ENCODE data around the gene EOLA2.
"Not testable (repeated sequence)": the region's sequence is repeated elsewhere in the genome, so short reads cannot be mapped to it uniquely, and the experiment has no call there.

EOLA2 gene

GRCh38 chrX:149898554-149898953, 39.7 kb downstream of the EOLA2 start:
- no peak overlapping the region for H3K4me2 ChIP-seq (ENCODE audit: low read length)
- H3K79me1 ChIP-seq (ENCODE audit: low read length) = no peaks in the 10 kb centered on the region
- H3K4ac ChIP-seq (ENCODE audit: low read depth, low read length) = no peak overlapping the region
- no peak overlapping the region for H2BK12ac ChIP-seq (ENCODE audit: low read length)
- H4K91ac ChIP-seq (ENCODE audit: low read depth, low read length) = no peak overlapping the region
- H4K8ac ChIP-seq (ENCODE audit: low read depth, low read length) = no peak overlapping the region
- no peak overlapping the region for H2BK5ac ChIP-seq (ENCODE audit: low read depth, low read length, poor library complexity)
- H3K9me3 ChIP-seq (ENCODE audit: insufficient read depth, low read depth, low read length) = no peaks in the 10 kb centered on the region
- no CpG with 5 or more reads among the region's 1 CpG for WGBS (ENCODE audit: extremely low coverage, insufficient coverage, insufficient read length)
- no peak overlapping the region for H3K23ac ChIP-seq (ENCODE audit: low read length)
- no peak overlapping the region for H3K18ac ChIP-seq (ENCODE audit: low read length)
- H3K9ac ChIP-seq (ENCODE audit: low read length) = no peak overlapping the region
- H3K4me1 ChIP-seq (ENCODE audit: control insufficient read depth in 1 of 2, insufficient read depth in 2 of 2, low read length in 2 of 2) = no peaks in the 10 kb centered on the region
- H2AFZ ChIP-seq (ENCODE audit: insufficient read depth, low read length, poor library complexity) = no peak overlapping the region
- no peak overlapping the region for H3K14ac ChIP-seq (ENCODE audit: low read length)
- no peak overlapping the region for H2AK5ac ChIP-seq (ENCODE audit: low read length)
- no peaks in the 10 kb centered on the region for H3K36me3 ChIP-seq (ENCODE audit: control insufficient read depth in 1 of 2, insufficient read depth in 2 of 2, low read length in 2 of 2)
- no peak overlapping the region for H3K4me3 ChIP-seq (ENCODE audit: low read depth, low read length)
- H4K12ac ChIP-seq (ENCODE audit: low read depth, low read length) = no peak overlapping the region
- H2BK120ac ChIP-seq (ENCODE audit: insufficient read depth, low read length, poor library complexity) = no peak overlapping the region
- DNase-seq = no peak
- no peaks in the 10 kb centered on the region for H3K27me3 ChIP-seq (ENCODE audit: insufficient read depth, low read length)
- no peak overlapping the region for H3K27ac ChIP-seq (ENCODE audit: low read depth, low read length)
- no peaks in the 10 kb centered on the region for H3K79me2 ChIP-seq (ENCODE audit: control insufficient read depth, insufficient read depth, low read length, poor library complexity)

DNA sequence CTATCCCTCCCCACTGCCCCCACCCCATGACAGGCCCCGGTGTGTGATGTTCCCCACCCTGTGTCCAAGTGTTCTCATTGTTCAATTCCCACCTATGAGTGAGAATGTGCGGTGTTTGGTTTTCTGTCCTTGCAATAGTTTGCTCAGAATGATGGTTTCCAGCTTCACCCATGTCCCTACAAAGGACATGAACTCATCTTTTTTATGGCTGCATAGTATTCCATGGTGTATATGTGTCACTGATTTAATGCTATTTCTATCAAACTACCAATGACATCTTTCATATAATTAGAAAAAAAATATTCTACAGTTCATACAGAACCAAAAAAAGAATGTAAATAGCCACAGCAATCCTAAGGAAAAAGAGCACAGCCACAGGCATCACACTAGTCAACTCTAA, 47.5 kb downstream of the EOLA2 start:
- WGBS (ENCODE audit: extremely low coverage, insufficient coverage, insufficient read length) = no CpG with 5 or more reads among the region's 2 CpGs
- not testable (repeated sequence) for H3K27me3 ChIP-seq (ENCODE audit: insufficient read depth, low read length); H3K9me3 ChIP-seq (ENCODE audit: insufficient read depth, low read depth, low read length); H4K8ac ChIP-seq (ENCODE audit: low read depth, low read length); H3K27ac ChIP-seq (ENCODE audit: low read depth, low read length); H3K23ac ChIP-seq (ENCODE audit: low read length); H3K4me3 ChIP-seq (ENCODE audit: low read depth, low read length); H3K9ac ChIP-seq (ENCODE audit: low read length); H2BK12ac ChIP-seq (ENCODE audit: low read length); H2AFZ ChIP-seq (ENCODE audit: insufficient read depth, low read length, poor library complexity); DNase-seq; H2BK120ac ChIP-seq (ENCODE audit: insufficient read depth, low read length, poor library complexity); H3K79me1 ChIP-seq (ENCODE audit: low read length); H4K12ac ChIP-seq (ENCODE audit: low read depth, low read length); H3K4me1 ChIP-seq (ENCODE audit: control insufficient read depth in 1 of 2, insufficient read depth in 2 of 2, low read length in 2 of 2); H2AK5ac ChIP-seq (ENCODE audit: low read length); H3K79me2 ChIP-seq (ENCODE audit: control insufficient read depth, insufficient read depth, low read length, poor library complexity); H3K14ac ChIP-seq (ENCODE audit: low read length); H2BK5ac ChIP-seq (ENCODE audit: low read depth, low read length, poor library complexity); H3K18ac ChIP-seq (ENCODE audit: low read length); H3K4me2 ChIP-seq (ENCODE audit: low read length); H3K4ac ChIP-seq (ENCODE audit: low read depth, low read length); H3K36me3 ChIP-seq (ENCODE audit: control insufficient read depth in 1 of 2, insufficient read depth in 2 of 2, low read length in 2 of 2); H4K91ac ChIP-seq (ENCODE audit: low read depth, low read length)
